Sigmoid colon (tissue), 7 donors: Measurements from ENCODE around the gene TRIB2. TPM values are rescaled to one million over a fixed set of nuclear protein-coding genes. Genes with fewer than 3 reads are reported as not detected.
A peak's percentile ranks its signal among the peaks of the same experiment; 100 is the strongest.

Experiments
- DNase-seq: peaks from one replicate; pipeline ENCODE4 v3.0.0-alpha.2; 2019
- H3K27ac ChIP-seq, 4 donors: fragments of 200-600 bp; sonication (generic); one replicate each; pipeline ENCODE4 v1.5.1; 2016 to 2019; ENCODE audit warnings: mild to moderate bottlenecking in 1 of 4
- H3K27me3 ChIP-seq, 3 donors: fragments of 200-600 bp; sonication (generic); one replicate each; pipeline ENCODE4 v1.5.1; 2019; ENCODE audit warnings: mild to moderate bottlenecking in 1 of 3
- H3K36me3 ChIP-seq, 4 donors: fragments of 200-600 bp; sonication (generic); one replicate each; pipeline ENCODE4 v1.5.1; 2016 to 2019
- H3K4me1 ChIP-seq, 4 donors: fragments of 200-600 bp; sonication (generic); one replicate each; pipeline ENCODE4 v1.5.1; 2017 to 2019
- H3K4me3 ChIP-seq, 4 donors: fragments of 200-600 bp; sonication (generic); one replicate each; pipeline ENCODE4 v1.5.1; 2017 to 2019; ENCODE audit warnings: mild to moderate bottlenecking in 2 of 4, moderate library complexity in 1 of 4
- H3K9me3 ChIP-seq, 4 donors: fragments of 200-600 bp in 3 of 4; sonication (generic) in 3 of 4; one replicate each; pipeline versions ENCODE4 v1.5.1 to v1.6.1; 2013 to 2019
- EP300 ChIP-seq, 4 donors: sonication (generic); formaldehyde crosslinking; IDR thresholded peaks; one replicate each; pipeline ENCODE4 v1.6.1; 2017; ENCODE audit warnings: antibody characterized with exemption in 4 of 4
- POLR2A ChIP-seq, 2 donors: fragments of 450-650 bp; IDR thresholded peaks; one replicate each; pipeline ENCODE4 v1.6.1; 2016; ENCODE audit warnings: antibody characterized with exemption in 2 of 2, mild to moderate bottlenecking in 2 of 2, moderate library complexity in 2 of 2
- POLR2AphosphoS5 ChIP-seq, 4 donors: sonication (generic); formaldehyde crosslinking; IDR thresholded peaks; one replicate each; pipeline ENCODE4 v1.6.1; 2017; ENCODE audit warnings: antibody characterized with exemption in 4 of 4
- WGBS, 2 donors: extraction: QIAGEN DNeasy Blood & Tissue Kit; methylation state at CpG; one replicate each; pipeline ENCODE4 v1.1.7; 2013; 5-methylcytosine and 5-hydroxymethylcytosine counted together
- intact Hi-C: fragments of 100-400 bp; cut with DNase I; formaldehyde crosslinking; loops from one replicate; pipeline ENCODE4 v1.15.1; 2023
- polyA plus RNA-seq, 3 donors: library from polyadenylated mRNA; stranded (reverse); fragments of 200-250 nt; gene quantifications; one replicate each; pipeline ENCODE4 v1.2.3, GENCODE V29; 2013
- total RNA-seq, 4 donors: library from RNA; depleted of rRNA; stranded (reverse); fragments of >200 nt; gene quantifications; one replicate each; pipeline ENCODE4 v1.1.0, GENCODE V29; 2016
- TF ChIP-seq, protein P1 (sequence below), 4 experiments: fragments of 450-650 bp in 3 of 4; fragments of 200-600 bp in 1 of 4; IDR thresholded peaks; one replicate each; pipeline ENCODE4 v1.5.1; 2016 to 2019; ENCODE audit warnings: antibody characterized with exemption in 4 of 4, mild to moderate bottlenecking in 3 of 4, moderate library complexity in 2 of 4
- donor health status: healthy with polysubstance abuse.
- donor health status: Bipolar disorder and iron deficiency.
- donor health status: healthy.

TRIB2 gene
- total and polyA plus RNA-seq, 7 donors = 1.4 to 56.2 (median 34.2) TPM

DNA sequence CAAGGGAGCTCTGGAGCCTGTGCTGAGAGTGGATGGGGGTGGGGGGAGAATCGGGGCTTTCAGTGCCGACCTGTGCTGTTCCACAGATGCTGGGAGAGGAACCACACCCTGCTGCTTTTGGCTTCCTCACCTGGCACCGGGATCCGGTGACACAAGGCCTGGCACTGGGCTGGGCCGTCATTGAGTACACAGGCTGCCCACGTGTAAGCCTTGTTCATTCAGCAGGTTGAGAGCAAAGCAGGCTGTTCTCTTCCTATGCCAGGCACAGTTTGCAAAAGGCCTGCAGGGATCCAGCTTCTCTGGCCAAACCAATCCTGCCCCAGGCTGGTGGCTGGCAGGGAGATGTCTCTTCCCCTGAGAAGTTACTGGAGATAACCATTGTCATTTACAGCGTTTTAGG, 17.1 kb downstream of the TRIB2 start:
- Histone ChIP-seq H3K36me3 (peaks cover 0 to 64% (median 0%) of the 10 kb centered on the region in 4 donors), H3K9me3 (no peaks in the 10 kb centered on the region), H3K27me3 (no peaks in the 10 kb centered on the region), H3K4me3 (no peak overlapping the region), H3K4me1 (peaks cover 0 to 55% (median 46%) of the 10 kb centered on the region in 4 donors), H3K27ac (peak overlapping the region; percentile 33 to 59 (median 48))
- WGBS, 2 donors = 20 to 59% methylated on average over 7 of the region's 7 CpGs
- DNase-seq = no peak
- TF ChIP-seq EP300 (IDR thresholded peaks at IDR 0.05) = no peak
- TF ChIP-seq, protein P1, sequence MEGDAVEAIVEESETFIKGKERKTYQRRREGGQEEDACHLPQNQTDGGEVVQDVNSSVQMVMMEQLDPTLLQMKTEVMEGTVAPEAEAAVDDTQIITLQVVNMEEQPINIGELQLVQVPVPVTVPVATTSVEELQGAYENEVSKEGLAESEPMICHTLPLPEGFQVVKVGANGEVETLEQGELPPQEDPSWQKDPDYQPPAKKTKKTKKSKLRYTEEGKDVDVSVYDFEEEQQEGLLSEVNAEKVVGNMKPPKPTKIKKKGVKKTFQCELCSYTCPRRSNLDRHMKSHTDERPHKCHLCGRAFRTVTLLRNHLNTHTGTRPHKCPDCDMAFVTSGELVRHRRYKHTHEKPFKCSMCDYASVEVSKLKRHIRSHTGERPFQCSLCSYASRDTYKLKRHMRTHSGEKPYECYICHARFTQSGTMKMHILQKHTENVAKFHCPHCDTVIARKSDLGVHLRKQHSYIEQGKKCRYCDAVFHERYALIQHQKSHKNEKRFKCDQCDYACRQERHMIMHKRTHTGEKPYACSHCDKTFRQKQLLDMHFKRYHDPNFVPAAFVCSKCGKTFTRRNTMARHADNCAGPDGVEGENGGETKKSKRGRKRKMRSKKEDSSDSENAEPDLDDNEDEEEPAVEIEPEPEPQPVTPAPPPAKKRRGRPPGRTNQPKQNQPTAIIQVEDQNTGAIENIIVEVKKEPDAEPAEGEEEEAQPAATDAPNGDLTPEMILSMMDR (IDR thresholded peaks at IDR 0.05) = no peak
- TF ChIP-seq POLR2A (IDR thresholded peaks at IDR 0.05) = no peak
- TF ChIP-seq POLR2AphosphoS5 (IDR thresholded peaks at IDR 0.05) = no peak
- intact Hi-C loops = no loop called here

GRCh38 chr2:12734914-12735654, 18.3 kb downstream of the TRIB2 start:
- intact Hi-C loops = no loop called here
- whole genome bisulfite sequencing, 2 donors = 80 to 92% methylated on average over 12 of the region's 12 CpGs
- H3K9me3 ChIP-seq = no peaks in the 10 kb centered on the region
- DNase-seq = no peak
- peaks cover 0 to 64% (median 0%) of the 10 kb centered on the region in 4 donors for H3K36me3 ChIP-seq
- H3K27me3 ChIP-seq = no peaks in the 10 kb centered on the region
- H3K4me3 ChIP-seq = no peak overlapping the region
- H3K4me1 ChIP-seq = peaks cover 0 to 56% (median 46%) of the 10 kb centered on the region in 4 donors
- peak overlapping the region; percentile 7 to 41 (median 27) for H3K27ac ChIP-seq
- TF ChIP-seq POLR2AphosphoS5 (IDR thresholded peaks at IDR 0.05) (peak in 2 of 4 donors; percentile 33 to 35), EP300 (IDR thresholded peaks at IDR 0.05) (no peak)

GRCh38 chr2:12737297-12737696, 20.6 kb downstream of the TRIB2 start:
- H3K4me1 ChIP-seq = peaks cover 0 to 64% (median 53%) of the 10 kb centered on the region in 4 donors
- DNase-seq = no peak
- H3K27ac ChIP-seq = peak overlapping the region in 2 of 4 donors; percentile 17 to 37
- TF ChIP-seq, protein P1 (IDR thresholded peaks at IDR 0.05) = no peak
- TF ChIP-seq EP300 (IDR thresholded peaks at IDR 0.05) (no peak), POLR2A (IDR thresholded peaks at IDR 0.05) (no peak), POLR2AphosphoS5 (IDR thresholded peaks at IDR 0.05) (no peak)
- H3K27me3 ChIP-seq = no peaks in the 10 kb centered on the region
- intact Hi-C loops = no loop called here
- H3K36me3 ChIP-seq = peaks cover 0 to 54% (median 2%) of the 10 kb centered on the region in 4 donors
- H3K9me3 ChIP-seq = no peaks in the 10 kb centered on the region
- H3K4me3 ChIP-seq = no peak overlapping the region
- 62 to 84% methylated on average over 9 of the region's 9 CpGs for WGBS, 2 donors

DNA sequence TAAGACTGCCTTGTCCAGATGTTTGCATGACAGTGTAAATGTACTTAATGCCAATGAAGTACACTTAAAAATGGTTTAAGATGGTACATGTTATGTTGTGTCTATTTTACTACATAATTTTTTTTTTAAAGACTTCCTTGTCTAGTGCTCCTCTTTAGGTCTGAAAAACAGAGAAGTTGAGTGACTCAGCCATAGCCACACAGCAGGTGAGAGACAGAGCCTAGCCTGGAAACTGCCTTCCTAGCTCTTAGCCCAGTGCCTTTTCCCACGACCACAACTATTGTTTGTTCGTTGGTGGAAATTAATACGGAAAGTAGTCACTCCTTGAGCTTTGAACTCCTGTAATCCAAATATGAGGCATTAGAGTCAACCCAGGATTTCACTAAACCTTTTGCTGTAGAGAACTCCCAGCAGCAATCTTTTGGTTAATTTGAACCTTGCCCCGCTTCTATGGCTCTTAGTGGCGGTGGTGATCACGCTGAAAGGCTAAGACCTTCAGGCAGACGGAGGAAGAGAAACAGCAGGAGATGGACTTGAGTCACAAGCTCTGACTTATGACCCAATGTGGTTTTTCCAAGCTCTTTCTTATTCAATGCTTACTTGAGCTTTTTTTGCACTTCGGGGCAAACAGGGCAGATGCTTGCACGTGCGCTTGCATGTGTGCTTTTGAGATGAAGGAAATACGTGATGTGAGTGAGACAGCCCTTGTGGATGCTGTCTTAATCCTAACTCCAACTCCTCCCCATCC, 21.2 kb downstream of the TRIB2 start:
- no peak for TF ChIP-seq EP300 (IDR thresholded peaks at IDR 0.05)
- TF ChIP-seq POLR2A (IDR thresholded peaks at IDR 0.05) = no peak
- no peak for TF ChIP-seq POLR2AphosphoS5 (IDR thresholded peaks at IDR 0.05)
- TF ChIP-seq, protein P1 (IDR thresholded peaks at IDR 0.05) = no peak
- H3K9me3 ChIP-seq = no peaks in the 10 kb centered on the region
- 84 to 88% methylated on average over 11 of the region's 11 CpGs for WGBS, 2 donors
- intact Hi-C loops = no loop called here
- DNase-seq = no peak
- H3K27ac ChIP-seq = peak overlapping the region in 3 of 4 donors; percentile 3 to 37 (median 8)
- no peak overlapping the region for H3K4me3 ChIP-seq
- H3K4me1 ChIP-seq = peaks cover 0 to 65% (median 47%) of the 10 kb centered on the region in 4 donors
- peaks cover 0 to 54% (median 2%) of the 10 kb centered on the region in 4 donors for H3K36me3 ChIP-seq
- H3K27me3 ChIP-seq = no peaks in the 10 kb centered on the region

DNA sequence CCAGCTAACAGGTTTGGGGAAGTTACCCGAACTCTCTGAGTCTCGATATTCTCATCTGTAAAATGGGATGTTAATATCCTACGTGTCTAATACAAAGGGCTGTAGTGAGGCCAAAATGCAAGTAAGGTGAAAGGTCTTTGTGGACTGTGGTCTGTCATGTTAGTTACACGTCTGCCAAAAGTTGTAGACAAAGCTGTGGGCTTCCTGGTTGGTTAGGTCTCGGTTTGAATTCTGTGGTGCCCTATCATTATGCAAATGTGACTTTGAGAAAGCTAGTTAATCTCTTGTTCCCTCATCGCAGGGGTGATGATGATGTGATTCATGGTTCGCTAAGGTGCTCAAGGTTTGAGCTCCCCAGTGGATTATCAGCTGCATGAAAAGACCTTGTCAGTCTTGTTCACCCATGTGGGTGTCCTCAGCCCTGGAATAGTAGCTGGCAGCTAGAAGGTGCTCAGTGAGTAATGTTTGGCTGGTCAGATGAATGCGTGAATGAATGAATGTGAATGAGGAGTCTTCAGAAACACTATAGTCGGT, 23.1 kb downstream of the TRIB2 start:
- H3K36me3 ChIP-seq = peaks cover 0 to 53% (median 2%) of the 10 kb centered on the region in 4 donors
- intact Hi-C loops = no loop called here
- no peak for TF ChIP-seq EP300 (IDR thresholded peaks at IDR 0.05)
- TF ChIP-seq, protein P1 (IDR thresholded peaks at IDR 0.05) = no peak
- no peak for TF ChIP-seq POLR2A (IDR thresholded peaks at IDR 0.05)
- no peak for TF ChIP-seq POLR2AphosphoS5 (IDR thresholded peaks at IDR 0.05)
- H3K4me3 ChIP-seq = no peak overlapping the region
- peak overlapping the region in 3 of 4 donors; percentile 72 to 77 (median 73) for H3K27ac ChIP-seq
- no peaks in the 10 kb centered on the region for H3K9me3 ChIP-seq
- DNase-seq = no peak
- peaks cover 0 to 46% (median 29%) of the 10 kb centered on the region in 4 donors for H3K4me1 ChIP-seq
- H3K27me3 ChIP-seq = no peaks in the 10 kb centered on the region
- WGBS, 2 donors = 90 to 92% methylated on average over 9 of the region's 9 CpGs
